DOHH2 (cell line): ENCODE measurements around the gene SLC19A1.

ENCODE experiments used
- EZH2phosphoT487 ChIP-seq: fragments of 200-600 bp; sonication (generic); IDR thresholded peaks from 2 replicates; pipeline ENCODE4 v1.6.1; 2017; ENCODE audit warnings: borderline replicate concordance, mild to moderate bottlenecking, antibody characterized with exemption, low read length, moderate library complexity, mixed read lengths
- TF ChIP-seq, protein P1 (sequence below): fragments of 200-600 bp; sonication (generic); IDR thresholded peaks from one replicate; pipeline ENCODE4 v1.5.1; 2014; ENCODE audit warnings: antibody characterized with exemption, mild to moderate bottlenecking, low read depth, low read length; ENCODE audit not compliant: poor library complexity, severe bottlenecking

DNA sequence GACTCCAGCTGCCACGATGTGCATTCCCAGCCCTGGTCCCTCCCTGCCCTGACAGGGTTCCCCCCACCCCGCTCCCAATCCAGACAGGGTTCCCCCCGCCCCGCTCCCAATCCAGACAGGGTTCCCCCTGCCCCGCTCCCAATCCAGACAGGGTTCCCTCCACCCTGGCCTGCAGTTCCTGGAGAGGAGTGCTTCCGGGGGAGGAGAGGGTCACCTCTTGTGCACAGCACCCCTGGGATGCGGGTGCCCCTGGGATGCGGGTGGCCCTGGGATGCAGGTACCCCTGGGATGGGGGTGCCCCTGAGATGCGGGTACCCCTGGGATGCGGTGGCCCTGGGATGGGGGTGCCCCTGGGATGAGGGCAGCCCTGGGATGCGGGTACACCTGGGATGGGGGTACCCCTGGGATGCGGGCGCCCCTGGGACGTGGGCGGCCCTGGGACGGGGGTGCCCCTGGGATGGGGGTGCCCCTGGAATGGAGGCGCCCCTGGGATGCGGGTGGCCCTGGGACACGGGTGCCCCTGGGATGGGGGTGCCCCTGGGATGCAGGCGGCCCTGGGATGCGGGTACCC lies 36.7 kb upstream of the SLC19A1 start:
- TF ChIP-seq, protein P1, sequence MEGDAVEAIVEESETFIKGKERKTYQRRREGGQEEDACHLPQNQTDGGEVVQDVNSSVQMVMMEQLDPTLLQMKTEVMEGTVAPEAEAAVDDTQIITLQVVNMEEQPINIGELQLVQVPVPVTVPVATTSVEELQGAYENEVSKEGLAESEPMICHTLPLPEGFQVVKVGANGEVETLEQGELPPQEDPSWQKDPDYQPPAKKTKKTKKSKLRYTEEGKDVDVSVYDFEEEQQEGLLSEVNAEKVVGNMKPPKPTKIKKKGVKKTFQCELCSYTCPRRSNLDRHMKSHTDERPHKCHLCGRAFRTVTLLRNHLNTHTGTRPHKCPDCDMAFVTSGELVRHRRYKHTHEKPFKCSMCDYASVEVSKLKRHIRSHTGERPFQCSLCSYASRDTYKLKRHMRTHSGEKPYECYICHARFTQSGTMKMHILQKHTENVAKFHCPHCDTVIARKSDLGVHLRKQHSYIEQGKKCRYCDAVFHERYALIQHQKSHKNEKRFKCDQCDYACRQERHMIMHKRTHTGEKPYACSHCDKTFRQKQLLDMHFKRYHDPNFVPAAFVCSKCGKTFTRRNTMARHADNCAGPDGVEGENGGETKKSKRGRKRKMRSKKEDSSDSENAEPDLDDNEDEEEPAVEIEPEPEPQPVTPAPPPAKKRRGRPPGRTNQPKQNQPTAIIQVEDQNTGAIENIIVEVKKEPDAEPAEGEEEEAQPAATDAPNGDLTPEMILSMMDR, result no peak
- TF ChIP-seq EZH2phosphoT487, result no peak
